GM21390 (cell line): Measurements from ENCODE around the gene PDE4B.
"Not testable (repeated sequence)": the region's sequence is repeated elsewhere in the genome, so short reads cannot be mapped to it uniquely, and the experiment has no call there.

Experiments
- ATAC-seq: cut with Tn5 transposase; IDR thresholded peaks from one replicate; pipeline ENCODE4 v1.9.1; 2021; ENCODE audit not compliant: unreplicated experiment

Gene PDE4B

DNA sequence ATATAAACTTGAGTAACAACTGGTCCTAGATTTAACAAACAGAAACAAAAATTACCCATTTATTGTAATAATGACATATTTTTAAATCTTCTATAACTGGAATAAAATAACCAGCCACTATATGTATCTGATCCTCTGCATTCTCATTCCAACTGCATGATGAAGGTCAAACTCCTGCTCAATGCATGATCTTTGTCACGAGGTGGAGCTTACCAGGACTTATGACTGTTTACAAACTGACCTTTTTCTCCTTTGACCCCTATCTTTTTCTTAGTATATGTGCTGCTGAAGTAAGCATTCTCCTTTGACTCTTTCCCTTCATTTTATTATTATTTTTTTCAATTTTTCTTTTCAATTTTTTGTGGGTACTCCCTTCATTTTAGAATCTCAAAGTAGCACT is 252.2 kb downstream of the PDE4B start:
- ATAC-seq: no peak

DNA sequence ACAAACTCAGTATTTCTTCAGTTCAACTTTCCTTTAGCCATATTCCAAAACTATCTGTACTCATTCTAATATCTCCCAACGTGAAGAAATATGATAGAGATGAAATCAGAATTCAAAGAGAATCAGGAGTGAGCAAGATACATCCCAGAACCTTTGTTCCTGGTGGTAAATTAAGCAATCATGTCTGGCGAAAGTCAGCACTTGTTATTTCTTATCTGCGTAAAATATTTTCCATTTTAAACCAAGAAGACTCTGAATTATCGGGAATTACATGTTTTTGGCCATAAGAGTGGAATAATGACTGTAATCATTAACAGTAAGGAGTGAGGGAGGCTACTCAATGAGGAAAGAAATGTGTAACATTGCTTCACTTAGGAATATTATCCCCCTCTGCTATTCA is 253.7 kb downstream of the PDE4B start:
- ATAC-seq: no peak

DNA sequence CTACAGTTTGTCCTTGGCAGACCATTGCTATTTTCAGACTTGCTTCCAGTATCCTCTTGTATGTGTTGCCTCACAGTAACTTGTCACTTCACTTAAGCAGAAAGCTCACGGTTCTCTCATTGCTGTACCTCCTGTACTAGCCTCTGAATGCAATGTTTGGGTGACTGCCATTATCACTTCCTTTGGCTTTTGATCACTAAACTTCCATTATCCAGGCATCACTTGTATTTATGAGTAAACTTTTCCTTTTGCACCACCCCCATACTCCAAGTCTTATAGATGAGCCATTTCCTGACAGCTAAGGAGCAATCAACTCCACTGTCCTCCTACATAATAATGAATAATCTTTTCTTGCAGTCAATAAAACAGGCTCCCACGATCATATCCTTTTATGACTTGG is 255.3 kb downstream of the PDE4B start:
- no peak for ATAC-seq

DNA sequence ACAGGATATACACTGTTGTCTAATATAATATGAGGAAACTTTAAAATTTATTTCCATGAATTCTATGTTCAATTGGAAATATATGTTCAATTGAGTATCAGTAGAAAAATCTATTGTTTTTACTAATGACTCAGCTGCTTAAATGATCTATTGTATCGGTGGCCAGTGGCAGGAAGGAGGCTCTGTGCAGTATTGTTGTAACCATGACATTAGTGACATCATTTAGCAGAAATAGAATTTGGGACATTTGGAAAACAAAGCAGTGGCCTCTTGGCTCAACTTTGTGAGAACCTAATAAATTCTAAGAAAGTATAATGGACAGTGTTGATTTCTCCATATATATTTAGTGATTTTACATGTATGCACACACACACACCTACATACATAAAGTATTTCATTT is 257.4 kb downstream of the PDE4B start:
- ATAC-seq: no peak

DNA sequence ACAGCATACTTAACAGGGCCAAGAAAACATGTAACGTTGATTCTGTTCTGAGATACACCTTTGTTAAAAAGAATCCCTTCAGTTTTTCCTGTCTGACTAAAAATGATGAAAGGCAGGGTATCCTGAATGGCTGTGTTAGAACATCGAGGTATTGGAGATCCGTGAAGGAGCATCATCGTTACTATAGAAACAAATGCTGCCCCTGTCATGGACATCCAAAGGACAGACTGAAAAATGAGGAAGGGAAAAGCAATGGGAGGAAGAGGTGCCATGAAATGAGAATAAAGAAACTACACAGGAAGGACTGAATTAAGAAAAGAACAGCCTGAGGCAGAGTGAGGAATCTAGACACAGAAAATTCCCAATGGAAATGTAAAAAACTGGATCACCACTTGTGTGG is 257.9 kb downstream of the PDE4B start:
- no peak for ATAC-seq

DNA sequence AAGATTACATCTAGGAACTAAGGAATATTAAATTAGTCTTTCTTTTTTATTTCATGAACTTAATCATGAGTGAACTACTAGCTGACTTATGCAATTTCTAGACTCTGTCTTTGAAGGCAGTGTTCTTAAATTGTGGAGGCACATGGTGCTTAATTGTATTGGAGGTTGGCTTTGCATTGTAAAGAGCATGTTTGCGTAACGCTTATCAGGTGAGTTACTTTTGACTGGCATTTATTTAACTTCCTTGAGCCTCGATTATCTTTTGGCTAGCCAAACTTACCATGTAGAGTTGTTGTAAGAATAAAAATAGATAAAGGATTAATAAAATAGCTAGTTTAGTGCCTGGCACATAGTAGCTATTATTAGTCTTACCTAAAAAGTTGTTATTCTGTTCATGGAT is 262.4 kb downstream of the PDE4B start:
- no peak for ATAC-seq

DNA sequence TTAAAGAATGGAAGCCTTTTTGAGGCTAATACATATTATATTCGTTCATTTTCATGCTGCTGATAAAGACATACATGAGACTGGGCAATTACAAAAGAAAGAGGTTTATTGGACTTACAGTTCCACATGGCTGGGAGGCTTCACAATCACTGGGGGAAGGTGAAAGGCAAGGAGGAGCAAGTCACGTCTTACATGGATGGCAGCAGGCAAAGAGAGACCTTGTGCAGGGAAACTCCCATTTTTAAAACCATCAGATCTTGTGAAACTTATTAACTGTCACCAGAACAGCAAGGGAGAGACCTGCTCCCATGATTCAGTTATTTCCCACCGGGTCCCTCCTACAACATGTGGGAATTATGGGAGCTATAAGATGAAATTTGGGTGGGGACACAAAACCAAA is 264.8 kb downstream of the PDE4B start:
- ATAC-seq: not testable (repeated sequence)

DNA sequence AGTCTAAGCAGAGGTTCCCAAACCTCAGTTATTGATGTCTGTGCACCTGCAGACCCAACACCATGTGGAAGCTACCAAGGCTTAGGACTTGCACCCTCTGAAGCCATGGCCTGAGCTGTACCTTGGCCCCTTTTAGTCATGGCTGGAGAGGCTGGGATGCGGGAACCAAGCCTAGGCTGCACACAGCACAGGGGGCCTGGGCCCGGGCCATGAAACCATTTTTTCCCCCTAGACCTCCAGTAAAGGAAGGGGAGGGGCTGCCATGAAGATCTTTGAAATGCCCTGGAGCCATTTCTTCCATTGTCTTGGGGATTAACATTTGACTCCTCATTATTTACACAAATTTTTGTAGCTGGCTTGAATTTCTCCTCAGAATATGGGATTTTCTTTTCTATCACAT is 265.9 kb downstream of the PDE4B start:
- ATAC-seq: no peak

DNA sequence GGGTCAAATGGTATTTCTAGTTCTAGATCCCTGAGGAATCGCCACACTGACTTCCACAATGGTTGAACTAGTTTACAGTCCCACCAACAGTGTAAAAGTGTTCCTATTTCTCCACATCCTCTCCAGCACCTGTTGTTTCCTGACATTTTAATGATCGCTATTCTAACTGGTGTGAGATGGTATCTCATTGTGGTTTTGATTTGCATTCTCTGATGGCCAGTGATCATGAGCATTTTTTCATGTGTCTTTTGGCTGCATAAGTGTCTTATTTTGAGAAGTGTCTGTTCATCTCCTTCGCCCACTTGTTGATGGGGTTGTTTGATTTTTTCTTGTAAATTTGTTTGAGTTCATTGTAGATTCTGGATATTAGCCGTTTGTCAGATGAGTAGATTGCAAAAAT is 274.5 kb downstream of the PDE4B start:
- ATAC-seq: not testable (repeated sequence)

DNA sequence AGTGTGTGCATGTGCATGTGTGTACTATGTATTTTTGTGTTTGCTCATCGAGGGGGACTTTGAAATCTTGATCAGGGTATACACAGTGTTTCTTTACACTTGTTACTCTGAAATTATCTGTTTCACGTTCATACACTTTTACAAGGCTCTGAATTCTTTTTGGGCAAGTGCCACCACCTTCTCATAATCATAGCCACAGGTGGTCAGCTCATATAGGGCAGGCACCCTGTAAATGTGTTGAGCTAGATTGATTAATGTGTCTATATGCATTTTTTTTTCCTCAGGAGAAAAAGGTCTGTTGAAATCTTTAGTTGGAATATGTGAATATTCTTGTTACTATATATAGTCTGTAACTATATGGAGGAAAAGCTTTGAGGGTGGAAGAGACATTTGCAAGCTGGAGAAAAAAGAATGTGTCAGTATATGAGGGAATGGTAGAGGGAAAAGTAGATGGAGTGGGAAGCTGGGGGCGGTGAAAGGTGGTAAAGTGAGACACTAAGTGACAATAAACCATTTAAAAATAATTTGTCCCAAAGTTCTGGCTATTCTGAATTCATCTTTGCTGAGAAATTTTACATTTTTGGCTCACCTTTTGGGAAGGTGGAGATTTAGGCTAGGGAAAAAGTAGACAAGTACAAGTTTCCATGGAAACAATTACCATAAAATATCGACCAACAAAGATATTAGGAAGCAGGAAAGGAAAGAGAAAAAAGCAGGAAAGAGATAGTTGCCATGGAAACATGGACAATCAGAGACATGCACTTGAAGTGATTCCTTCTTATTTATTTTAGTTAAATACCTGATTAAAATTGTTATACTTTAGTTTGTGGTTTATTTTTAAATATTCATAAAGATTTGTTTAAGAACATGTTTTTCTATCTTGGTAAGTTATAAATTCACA is 277.5 kb downstream of the PDE4B start:
- ATAC-seq: no peak

DNA sequence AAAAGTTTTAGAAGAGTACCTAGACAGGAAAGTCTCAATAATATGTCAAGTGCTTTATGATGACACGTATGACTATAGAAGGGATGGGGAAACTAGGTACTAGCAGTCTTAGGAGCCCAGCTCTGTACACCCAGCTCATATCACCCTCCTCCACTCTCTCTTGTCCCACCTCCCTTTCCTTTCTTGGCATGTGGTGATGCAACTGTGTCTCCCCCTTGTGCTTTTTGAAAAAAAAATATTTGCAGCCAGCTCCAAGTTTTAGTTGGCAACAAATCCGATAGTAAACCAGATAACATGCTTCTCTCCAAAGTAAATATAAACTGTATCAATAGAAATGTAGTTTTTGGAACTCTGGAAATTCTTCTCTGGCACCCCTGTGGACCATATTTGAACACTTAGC is 280.7 kb downstream of the PDE4B start:
- no peak for ATAC-seq

DNA sequence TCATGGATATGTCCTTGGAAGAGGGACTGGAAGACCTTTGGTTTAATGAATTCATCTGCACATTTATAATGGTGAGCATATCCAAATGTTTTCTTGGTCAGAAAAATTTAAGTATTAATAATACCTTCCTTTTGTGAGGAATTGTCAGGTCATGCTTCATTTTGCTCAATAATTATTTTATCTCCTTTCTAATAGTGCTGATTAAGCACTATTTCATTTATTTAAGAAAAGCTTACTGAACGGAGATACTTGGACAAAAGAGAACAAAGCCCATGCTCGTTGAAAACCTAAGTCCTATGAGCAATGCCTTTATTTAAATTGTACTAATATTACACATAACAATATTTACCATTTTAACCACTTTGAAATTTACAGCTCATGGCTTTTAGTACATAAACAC is 281.5 kb downstream of the PDE4B start:
- ATAC-seq: no peak

DNA sequence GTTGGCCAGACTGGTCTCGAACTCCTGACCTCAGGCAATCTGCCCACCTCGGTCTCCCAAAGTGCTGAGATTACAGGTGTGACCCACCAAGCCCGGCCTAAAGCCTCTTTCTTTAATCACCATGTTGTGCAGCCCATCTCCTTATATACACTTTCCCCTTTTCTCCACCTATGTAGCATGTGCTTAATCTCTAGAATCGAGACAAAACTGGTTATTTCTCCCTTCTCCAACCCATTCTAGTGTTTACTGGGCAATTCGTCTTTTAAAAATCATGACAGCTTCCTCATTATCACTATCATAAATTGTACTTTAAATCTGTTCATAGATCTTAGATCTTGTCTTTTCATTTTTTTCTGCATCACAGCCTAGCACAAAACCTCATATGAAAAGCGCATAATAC is 285.7 kb downstream of the PDE4B start:
- no peak for ATAC-seq

DNA sequence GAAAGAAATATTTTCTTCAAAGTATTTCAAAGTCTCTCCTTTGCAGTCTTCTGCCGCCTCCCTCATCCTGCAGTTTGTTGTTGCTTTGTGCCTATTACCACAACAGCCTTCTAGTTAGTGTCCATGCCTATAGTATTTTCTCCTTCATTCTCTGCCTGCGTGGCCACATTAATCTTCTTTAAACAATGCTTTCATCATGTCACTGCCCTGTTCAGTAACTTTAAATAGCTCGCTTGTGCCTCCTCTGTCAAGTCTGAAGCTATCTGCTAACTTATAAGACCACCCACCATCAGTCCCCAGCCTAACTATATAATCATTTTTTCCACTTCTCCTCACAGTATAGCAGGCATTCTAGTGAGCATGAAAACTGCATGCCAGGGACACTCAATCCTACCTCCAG is 290.3 kb downstream of the PDE4B start:
- ATAC-seq: no peak

DNA sequence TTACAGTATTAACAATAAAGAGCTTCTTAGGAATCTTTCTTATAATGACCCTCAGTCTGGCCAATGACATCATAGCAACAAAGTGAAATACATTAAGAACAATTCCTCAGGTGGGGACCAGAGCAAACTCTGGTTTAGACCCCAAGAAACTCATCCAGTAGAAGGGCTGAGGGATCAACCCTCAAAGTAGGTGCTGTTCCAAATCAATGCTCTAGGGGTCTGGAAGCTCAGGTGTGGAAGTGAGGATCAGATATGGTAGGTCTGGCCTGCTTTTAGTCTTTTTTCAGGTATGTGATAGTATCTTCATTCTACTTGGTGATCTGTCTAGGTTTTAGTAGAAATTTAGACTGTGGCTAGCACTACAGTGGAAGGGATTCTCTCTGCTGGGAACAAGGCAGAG is 291.7 kb downstream of the PDE4B start:
- ATAC-seq: no peak

DNA sequence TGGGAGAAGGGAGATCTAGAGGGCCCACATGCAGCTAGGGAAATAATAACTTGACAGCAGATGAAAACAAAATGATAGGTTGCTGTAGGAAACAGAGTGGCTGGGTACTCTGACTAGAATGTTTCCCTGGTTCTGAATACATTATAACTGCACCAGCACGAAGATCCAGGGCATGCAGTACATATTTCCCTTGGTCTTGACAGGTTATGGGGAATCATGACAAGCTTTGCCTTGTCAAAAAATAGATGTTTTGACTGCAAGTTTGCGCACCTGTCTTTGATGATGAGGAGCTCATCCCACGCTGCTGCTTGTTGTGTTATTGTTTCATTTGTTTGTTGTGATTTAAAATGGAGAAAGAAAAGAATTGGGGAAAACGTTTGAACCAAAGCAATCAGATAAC is 292.9 kb downstream of the PDE4B start:
- no peak for ATAC-seq

DNA sequence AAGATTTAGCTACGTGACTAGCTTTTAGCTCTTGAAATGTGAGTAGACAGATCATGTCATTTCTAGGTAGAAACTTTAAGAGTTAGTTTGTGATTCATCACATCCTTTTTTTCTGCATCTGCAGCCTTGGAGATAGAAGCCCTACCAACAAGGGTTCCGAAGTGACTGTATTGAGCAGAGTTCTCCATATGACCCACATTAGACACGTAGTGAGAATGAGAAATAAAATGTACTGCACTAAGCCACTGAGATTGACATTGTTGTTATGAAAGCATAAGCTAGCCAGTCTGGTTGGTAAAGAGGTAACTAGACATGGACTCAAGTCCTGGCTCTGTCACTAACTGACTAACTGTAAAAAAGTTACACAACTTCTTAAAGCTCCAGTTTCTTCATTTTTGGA is 296.1 kb downstream of the PDE4B start:
- ATAC-seq: no peak

DNA sequence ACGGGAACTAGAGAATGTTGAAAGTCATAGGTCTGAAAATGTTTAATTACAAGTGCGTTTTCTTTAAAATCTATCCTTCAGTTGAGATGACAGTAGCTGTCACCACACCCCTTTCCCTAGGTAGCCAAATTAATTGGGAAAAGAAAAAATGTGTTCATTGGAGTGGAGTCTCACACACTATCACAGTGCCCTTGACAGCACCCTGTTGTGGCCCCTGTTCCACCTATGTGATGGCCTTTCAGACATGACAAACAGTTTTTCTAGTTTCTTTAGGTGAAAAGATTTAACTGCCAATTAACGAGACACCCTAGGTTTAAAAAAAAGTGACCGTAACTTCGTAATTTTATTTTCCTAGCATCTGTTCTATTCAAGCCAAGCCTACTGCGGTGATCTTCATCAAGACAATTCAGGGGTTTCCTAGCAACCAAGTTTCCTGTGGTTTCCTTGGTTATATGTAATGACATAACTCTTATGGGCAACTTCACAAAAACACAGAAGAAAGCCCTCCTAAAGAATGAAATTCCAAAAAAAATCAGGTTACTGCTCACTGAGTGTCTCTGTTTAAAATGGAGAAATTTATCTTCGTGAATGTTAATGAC is 298.3 kb downstream of the PDE4B start:
- no peak for ATAC-seq

DNA sequence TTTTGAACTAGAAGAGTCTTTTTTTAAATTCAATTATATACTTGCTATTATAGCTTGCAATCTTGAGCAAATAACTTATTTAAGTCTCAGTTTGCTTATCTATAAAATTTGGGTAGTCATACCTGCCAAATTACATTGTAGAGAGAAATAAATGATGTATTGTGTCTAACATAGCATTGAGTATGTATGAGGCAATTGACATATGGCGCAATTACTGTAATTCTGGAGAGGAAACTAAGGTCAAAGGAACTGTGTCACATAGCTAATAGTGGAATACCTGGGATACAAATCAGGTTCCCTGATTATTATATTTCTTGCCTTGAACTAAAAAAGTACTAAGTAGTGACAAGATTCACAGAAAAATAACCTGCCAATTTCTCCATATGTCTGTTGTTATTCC is 302.5 kb downstream of the PDE4B start:
- ATAC-seq: no peak

DNA sequence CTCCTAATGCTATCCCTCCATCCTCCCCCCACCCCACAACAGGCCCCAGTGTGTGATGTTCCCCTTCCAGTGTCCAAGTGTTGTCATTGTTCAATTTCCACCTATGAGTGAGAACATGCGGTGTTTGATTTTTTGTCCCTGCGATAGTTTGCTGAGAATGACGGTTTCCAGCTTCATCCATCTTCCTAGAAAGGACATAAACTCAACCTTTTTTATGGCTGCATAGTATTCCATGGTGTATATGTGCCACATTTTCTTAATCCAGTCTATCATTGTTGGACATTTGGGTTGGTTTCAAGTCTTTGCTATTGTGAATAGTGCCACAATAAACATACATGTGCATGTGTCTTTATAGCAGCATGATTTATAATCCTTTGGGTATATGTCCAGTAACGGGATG is 308.3 kb downstream of the PDE4B start:
- not testable (repeated sequence) for ATAC-seq

DNA sequence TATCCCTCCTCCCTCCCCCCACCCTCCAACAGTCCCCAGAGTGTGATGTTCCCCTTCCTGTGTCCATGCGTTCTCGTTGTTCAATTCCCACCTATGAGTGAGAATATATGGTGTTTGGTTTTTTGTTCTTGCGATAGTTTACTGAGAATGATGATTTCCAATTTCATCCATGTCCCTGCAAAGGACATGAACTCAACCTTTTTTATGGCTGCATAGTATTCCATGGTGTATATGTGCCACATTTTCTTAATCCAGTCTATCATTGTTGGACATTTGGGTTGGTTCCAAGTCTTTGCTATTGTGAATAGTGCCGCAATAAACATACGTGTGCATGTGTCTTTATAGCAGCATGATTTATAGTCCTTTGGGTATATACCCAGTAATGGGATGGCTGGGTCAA is 311.4 kb downstream of the PDE4B start:
- ATAC-seq: not testable (repeated sequence)

DNA sequence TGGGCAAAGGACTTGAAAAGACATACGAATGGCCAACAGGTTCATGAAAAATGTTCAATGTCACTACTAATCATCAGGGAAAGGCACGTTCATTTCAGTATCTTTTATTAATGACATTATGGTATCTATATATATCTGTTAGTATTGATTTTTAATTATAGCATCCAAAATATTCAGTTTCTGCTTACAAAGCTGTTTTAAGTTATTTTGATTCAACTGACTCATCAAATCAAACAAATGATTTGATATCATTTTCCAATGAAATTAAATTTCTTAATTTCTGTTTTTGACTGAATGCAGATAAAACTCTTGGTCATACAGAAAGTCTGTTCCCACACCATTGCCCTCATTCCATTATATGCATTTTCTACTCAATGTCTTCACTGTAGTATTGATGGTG is 315.9 kb downstream of the PDE4B start:
- ATAC-seq: no peak
